Neutrophil (primary cell): ENCODE results near the gene HRH1.

ENCODE experiments used
- H3K27ac ChIP-seq: fragments of 200-600 bp; sonication (generic); 2 replicates; pipeline ENCODE4 v1.5.1; 2016; ENCODE audit warnings: mild to moderate bottlenecking, moderate library complexity
- H3K27me3 ChIP-seq: fragments of 200-600 bp; sonication (generic); 2 replicates; pipeline ENCODE4 v1.6.0; 2016; ENCODE audit warnings: mild to moderate bottlenecking
- H3K36me3 ChIP-seq: fragments of 200-600 bp; sonication (generic); 2 replicates; pipeline ENCODE4 v1.5.1; 2017
- H3K4me1 ChIP-seq, 2 experiments: fragments of 200-600 bp in 1 of 2; sonication (generic) in 1 of 2; 1 replicate in 1 of 2; 2 replicates in 1 of 2; pipeline versions ENCODE4 v1.5.1 to v1.6.1; 2013 to 2016; ENCODE audit warnings: low read depth in 1 of 2, low read length in 1 of 2, mild to moderate bottlenecking in 1 of 2, moderate library complexity in 1 of 2; ENCODE audit not compliant: control insufficient read depth in 1 of 2, insufficient read depth in 1 of 2
- H3K4me3 ChIP-seq, 2 experiments: fragments of 200-600 bp in 1 of 2; sonication (generic) in 1 of 2; 1 replicate in 1 of 2; 2 replicates in 1 of 2; pipeline ENCODE4 v1.5.1; 2013 to 2016; ENCODE audit warnings: low read depth in 1 of 2, low read length in 1 of 2, mild to moderate bottlenecking in 1 of 2, moderate library complexity in 1 of 2
- H3K9me3 ChIP-seq: fragments of 200-600 bp; sonication (generic); 2 replicates; pipeline ENCODE4 v1.5.1; 2016
- TF ChIP-seq, protein P1 (sequence below): fragments of 200-600 bp; sonication (generic); IDR thresholded peaks from 2 replicates; pipeline ENCODE4 v1.5.1; 2016; ENCODE audit warnings: antibody characterized with exemption

Gene HRH1

DNA sequence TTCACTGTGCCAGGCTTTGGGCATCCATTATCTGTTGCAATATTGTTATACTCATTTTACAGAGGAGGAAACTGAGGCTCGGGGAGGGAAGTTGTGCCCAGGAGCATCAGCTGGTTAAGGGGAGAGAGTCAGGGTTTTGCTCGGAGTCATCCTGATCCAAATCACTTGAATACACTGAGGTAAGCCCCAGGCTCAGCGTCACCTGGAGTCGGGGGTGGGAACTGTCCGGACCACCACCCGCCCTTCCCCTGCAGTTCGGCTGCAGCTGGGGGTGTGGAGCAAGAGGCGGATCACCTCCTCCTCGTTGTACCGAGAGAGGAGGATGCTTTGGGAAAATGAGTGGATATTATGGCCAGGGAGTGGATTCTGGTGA lies 646 bp downstream of the HRH1 start:
- TF ChIP-seq, protein P1, sequence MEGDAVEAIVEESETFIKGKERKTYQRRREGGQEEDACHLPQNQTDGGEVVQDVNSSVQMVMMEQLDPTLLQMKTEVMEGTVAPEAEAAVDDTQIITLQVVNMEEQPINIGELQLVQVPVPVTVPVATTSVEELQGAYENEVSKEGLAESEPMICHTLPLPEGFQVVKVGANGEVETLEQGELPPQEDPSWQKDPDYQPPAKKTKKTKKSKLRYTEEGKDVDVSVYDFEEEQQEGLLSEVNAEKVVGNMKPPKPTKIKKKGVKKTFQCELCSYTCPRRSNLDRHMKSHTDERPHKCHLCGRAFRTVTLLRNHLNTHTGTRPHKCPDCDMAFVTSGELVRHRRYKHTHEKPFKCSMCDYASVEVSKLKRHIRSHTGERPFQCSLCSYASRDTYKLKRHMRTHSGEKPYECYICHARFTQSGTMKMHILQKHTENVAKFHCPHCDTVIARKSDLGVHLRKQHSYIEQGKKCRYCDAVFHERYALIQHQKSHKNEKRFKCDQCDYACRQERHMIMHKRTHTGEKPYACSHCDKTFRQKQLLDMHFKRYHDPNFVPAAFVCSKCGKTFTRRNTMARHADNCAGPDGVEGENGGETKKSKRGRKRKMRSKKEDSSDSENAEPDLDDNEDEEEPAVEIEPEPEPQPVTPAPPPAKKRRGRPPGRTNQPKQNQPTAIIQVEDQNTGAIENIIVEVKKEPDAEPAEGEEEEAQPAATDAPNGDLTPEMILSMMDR = no peak
- Histone ChIP-seq H3K27ac (no peak overlapping the region), H3K27me3 (peaks cover 98% of the 10 kb centered on the region), H3K4me3 (peak overlapping the region; percentile 21 to 28), H3K9me3 (no peaks in the 10 kb centered on the region), H3K36me3 (no peaks in the 10 kb centered on the region), H3K4me1 (peaks cover 16 to 20% of the 10 kb centered on the region in 2 experiments)

DNA sequence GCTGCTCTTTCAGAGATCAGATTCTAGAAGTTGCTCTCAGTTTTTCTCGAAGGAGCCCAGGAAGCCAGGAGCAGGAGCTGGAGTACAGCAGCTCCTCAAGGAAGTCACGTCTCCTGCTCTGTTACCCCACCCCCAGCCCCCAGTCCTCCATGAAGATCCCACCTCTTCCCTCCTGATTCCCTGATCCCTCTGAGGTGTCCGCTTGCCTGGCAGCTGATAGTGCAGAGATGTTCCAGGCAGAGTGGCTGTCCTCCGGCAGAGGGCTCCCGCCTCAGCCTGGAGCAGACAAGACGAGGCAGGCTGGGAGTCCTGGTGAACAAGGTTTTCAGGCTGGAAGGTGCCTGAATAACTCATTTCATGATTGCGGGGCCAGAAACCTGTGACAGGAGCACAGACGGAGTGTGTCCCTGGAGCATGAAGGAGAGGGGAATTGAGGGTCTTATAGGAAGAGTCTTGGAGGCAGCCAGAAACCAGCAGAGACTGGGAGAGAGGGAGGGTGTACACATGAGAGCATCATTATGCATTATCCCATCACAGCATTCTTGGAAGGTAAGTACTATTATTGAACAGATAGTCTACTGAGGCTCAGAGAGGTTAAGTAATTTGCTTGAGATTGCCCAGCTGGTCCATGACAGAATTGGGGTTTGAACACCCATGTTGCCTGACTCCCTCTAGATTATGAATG lies 1.2 kb downstream of the HRH1 start:
- Histone ChIP-seq H3K27me3 (peaks cover 96% of the 10 kb centered on the region), H3K4me1 (peaks cover 18 to 21% of the 10 kb centered on the region in 2 experiments), H3K9me3 (no peaks in the 10 kb centered on the region), H3K27ac (no peak overlapping the region), H3K4me3 (no peak overlapping the region), H3K36me3 (no peaks in the 10 kb centered on the region)
- TF ChIP-seq, protein P1 = no peak

DNA sequence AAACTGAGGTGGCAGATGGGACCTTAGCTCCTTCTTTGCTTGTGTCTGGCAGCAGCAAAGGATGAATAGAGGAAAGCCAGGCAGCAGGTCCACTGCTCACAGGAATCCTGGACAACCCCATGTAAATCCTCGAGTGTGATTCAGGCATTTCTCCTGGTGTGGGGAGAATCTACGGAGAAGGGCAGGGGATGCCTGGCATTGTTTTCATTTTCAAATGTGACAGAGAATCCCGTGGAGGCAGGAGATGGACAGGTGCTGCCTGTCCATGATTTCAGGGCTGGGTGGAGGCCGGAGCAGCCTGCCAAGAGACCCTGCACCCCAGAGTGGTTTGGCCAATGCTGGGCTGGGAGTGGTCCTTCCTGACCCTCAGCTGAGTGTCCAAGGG lies 1.7 kb downstream of the HRH1 start:
- Histone ChIP-seq H3K9me3 (no peaks in the 10 kb centered on the region), H3K27me3 (peaks cover 91% of the 10 kb centered on the region), H3K27ac (no peak overlapping the region), H3K4me3 (no peak overlapping the region), H3K36me3 (no peaks in the 10 kb centered on the region), H3K4me1 (peaks cover 18 to 21% of the 10 kb centered on the region in 2 experiments)
- TF ChIP-seq, protein P1 = no peak

DNA sequence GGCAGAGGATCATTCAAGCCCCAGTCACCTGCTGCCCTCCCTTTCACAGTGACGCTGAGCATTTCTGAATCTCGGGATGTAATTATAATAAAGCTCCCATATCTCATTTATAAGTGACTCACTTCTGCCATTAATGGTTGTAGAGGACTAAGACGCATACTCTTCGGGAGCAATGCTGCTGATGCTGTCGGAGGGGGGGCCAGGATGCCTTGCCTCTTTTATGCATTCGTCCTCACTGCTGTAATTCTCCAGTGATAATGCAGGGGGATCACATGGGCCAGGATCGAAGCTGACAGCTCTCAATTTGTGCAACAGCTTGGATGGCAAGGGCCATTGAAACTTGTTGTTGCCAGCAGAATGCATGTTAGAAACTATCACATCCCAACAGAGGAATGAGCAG lies 3.1 kb downstream of the HRH1 start:
- Histone ChIP-seq H3K4me3 (no peak overlapping the region), H3K27me3 (peaks cover 79% of the 10 kb centered on the region), H3K27ac (no peak overlapping the region), H3K9me3 (no peaks in the 10 kb centered on the region), H3K4me1 (peaks cover 18 to 21% of the 10 kb centered on the region in 2 experiments), H3K36me3 (no peaks in the 10 kb centered on the region)
- TF ChIP-seq, protein P1 = no peak

DNA sequence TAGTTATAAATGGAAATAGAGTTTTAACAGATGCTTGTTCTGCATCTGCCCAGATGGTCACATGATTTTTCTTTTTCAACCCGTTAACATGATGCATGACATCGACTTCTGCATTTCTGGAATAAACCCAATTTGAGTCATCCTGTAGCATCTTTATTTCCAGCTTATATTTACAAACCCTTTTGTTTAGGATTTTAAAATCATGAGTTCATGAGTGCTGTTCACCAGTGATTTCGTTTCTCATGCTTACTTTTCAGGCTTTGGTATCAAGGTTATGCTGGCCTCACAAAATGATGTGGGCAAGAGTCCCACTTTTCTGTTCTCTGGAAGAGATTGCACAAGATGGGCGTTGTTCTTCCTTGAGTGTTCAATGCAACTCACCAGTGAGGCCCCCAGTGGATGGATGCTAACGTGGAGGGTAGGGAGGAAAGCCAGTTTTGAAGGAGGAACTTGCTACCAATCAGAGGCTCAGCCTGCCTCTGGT lies 5.2 kb downstream of the HRH1 start:
- TF ChIP-seq, protein P1 = no peak
- Histone ChIP-seq H3K9me3 (no peaks in the 10 kb centered on the region), H3K36me3 (no peaks in the 10 kb centered on the region), H3K27ac (no peak overlapping the region), H3K4me1 (peaks cover 17 to 18% of the 10 kb centered on the region in 2 experiments), H3K27me3 (peaks cover 78% of the 10 kb centered on the region), H3K4me3 (no peak overlapping the region)
